ENCODE measurements around the gene ZFAND3.

Gene ZFAND3

DNA sequence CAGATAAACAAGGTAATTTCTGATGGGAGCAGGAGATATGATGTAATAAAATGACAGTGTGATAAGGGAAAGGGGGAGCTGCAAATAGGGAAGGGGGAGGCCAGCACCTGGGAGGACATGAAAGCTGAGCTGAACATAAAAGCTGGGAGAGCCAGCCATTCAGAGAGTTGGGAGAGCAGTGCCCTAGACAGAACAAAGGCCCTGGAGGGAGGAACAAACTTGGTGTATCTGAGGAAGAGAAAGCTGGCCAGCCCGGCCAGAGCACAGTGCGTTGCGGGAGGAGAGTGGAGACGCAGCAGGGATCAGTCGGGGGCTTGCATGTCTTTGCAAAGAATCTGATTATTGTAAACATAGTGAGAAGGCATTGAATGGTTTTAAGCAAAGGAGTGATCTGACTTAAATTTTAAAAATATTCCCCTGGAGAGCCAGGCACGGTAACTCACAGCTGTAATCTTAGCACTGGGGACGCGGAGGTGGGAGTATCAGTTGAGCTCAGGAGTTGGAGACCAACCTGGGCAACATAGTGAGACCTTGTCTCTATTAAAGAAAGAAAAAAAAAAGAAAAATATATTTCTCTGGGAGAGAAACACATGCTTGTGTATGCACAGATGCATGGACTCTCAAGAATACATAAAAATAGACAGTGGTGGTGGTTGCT, 318.2 kb downstream of the ZFAND3 start:
- Histone ChIP-seq H3K27me3 (ENCODE audit: control insufficient read depth, insufficient read depth, low read length) (no peaks in the 10 kb centered on the region), H3K27ac (ENCODE audit: low read length) (no peak overlapping the region), H3K36me3 (ENCODE audit: control insufficient read depth, insufficient read depth, low read length) (no peaks in the 10 kb centered on the region), H3K4me3 (ENCODE audit: low read length) (no peak overlapping the region), H3K4me1 (ENCODE audit: control insufficient read depth, insufficient read depth, low read length) (peaks cover 5% of the 10 kb centered on the region), H3K9me3 (ENCODE audit: control insufficient read depth, insufficient read depth, low read length) (no peaks in the 10 kb centered on the region)
- WGBS (ENCODE audit: insufficient coverage, insufficient read length) = no CpG with 5 or more reads among the region's 8 CpGs
- peak; percentile 9 for DNase-seq (ENCODE audit: low read depth, low spot score)

- Histone ChIP-seq H3K4me1 (ENCODE audit: control insufficient read depth, insufficient read depth, low read length) (peaks cover 5% of the 10 kb centered on the region), H3K27ac (ENCODE audit: low read length) (no peak overlapping the region), H3K4me3 (ENCODE audit: low read length) (no peak overlapping the region), H3K36me3 (ENCODE audit: control insufficient read depth, insufficient read depth, low read length) (no peaks in the 10 kb centered on the region), H3K27me3 (ENCODE audit: control insufficient read depth, insufficient read depth, low read length) (no peaks in the 10 kb centered on the region), H3K9me3 (ENCODE audit: control insufficient read depth, insufficient read depth, low read length) (no peaks in the 10 kb centered on the region)
- peak; percentile 66 for DNase-seq (ENCODE audit: low read depth, low spot score)
- no CpG with 5 or more reads among the region's 5 CpGs for WGBS (ENCODE audit: insufficient coverage, insufficient read length)
Measured at GRCh38 chr6:38138374-38138773, 318.8 kb downstream of the ZFAND3 start.

DNA sequence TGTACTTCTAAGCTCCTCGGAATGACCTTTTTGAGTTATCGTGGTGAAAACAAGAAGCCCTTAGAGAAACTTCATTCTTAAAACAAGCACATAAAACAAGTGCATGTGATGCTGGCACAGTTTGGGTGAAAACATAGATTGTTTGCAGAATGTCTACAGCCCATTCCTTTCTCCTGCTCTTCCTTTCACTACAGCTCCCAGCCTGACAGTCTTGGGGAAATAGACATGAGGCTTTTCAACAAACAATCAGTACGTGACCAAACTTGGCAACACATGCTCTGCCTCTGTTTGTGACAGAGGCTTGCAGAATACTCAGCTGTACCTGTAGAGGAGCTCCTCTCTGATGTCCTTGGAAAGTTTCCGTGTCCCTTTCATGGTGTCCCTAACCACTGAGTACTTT, 321.6 kb downstream of the ZFAND3 start:
- no CpG with 5 or more reads among the region's 4 CpGs for WGBS (ENCODE audit: insufficient coverage, insufficient read length)
- Histone ChIP-seq H3K36me3 (ENCODE audit: control insufficient read depth, insufficient read depth, low read length) (no peaks in the 10 kb centered on the region), H3K27me3 (ENCODE audit: control insufficient read depth, insufficient read depth, low read length) (no peaks in the 10 kb centered on the region), H3K27ac (ENCODE audit: low read length) (no peak overlapping the region), H3K4me1 (ENCODE audit: control insufficient read depth, insufficient read depth, low read length) (peaks cover 12% of the 10 kb centered on the region), H3K4me3 (ENCODE audit: low read length) (no peak overlapping the region), H3K9me3 (ENCODE audit: control insufficient read depth, insufficient read depth, low read length) (no peaks in the 10 kb centered on the region)
- no peak for DNase-seq (ENCODE audit: low read depth, low spot score)

DNA sequence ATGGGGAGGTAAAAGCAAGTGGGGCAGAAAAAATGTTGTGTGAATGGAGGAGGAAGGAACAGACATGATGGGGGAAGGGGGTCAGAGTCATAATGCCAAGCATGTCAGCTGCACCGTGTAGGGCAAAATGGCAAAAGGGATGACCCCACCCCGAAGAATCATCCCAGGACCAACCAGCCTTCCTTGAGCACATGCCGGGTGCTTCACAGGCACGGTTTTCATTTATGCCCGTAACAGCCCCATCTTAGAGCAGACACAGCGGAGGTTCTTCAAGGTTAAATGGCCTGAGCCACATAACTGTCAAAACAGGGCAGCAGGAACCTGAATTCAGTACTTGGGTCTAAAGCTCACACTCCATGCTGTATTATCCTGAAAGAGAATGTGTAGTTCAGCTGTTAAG, 322.2 kb downstream of the ZFAND3 start:
- no peak overlapping the region for H3K4me3 ChIP-seq (ENCODE audit: low read length)
- no CpG with 5 or more reads among the region's 6 CpGs for WGBS (ENCODE audit: insufficient coverage, insufficient read length)
- no peak overlapping the region for H3K27ac ChIP-seq (ENCODE audit: low read length)
- peaks cover 10% of the 10 kb centered on the region for H3K4me1 ChIP-seq (ENCODE audit: control insufficient read depth, insufficient read depth, low read length)
- H3K9me3 ChIP-seq (ENCODE audit: control insufficient read depth, insufficient read depth, low read length) = no peaks in the 10 kb centered on the region
- no peak for DNase-seq (ENCODE audit: low read depth, low spot score)
- no peaks in the 10 kb centered on the region for H3K36me3 ChIP-seq (ENCODE audit: control insufficient read depth, insufficient read depth, low read length)
- H3K27me3 ChIP-seq (ENCODE audit: control insufficient read depth, insufficient read depth, low read length) = no peaks in the 10 kb centered on the region

- Histone ChIP-seq H3K27ac (ENCODE audit: low read length) (no peak overlapping the region), H3K27me3 (ENCODE audit: control insufficient read depth, insufficient read depth, low read length) (no peaks in the 10 kb centered on the region), H3K9me3 (ENCODE audit: control insufficient read depth, insufficient read depth, low read length) (no peaks in the 10 kb centered on the region), H3K4me1 (ENCODE audit: control insufficient read depth, insufficient read depth, low read length) (peaks cover 7% of the 10 kb centered on the region), H3K4me3 (ENCODE audit: low read length) (no peak overlapping the region), H3K36me3 (ENCODE audit: control insufficient read depth, insufficient read depth, low read length) (no peaks in the 10 kb centered on the region)
- no CpG with 5 or more reads among the region's 7 CpGs for WGBS (ENCODE audit: insufficient coverage, insufficient read length)
- DNase-seq (ENCODE audit: low read depth, low spot score) = no peak
Measured at GRCh38 chr6:38142178-38142902, 322.8 kb downstream of the ZFAND3 start.

DNA sequence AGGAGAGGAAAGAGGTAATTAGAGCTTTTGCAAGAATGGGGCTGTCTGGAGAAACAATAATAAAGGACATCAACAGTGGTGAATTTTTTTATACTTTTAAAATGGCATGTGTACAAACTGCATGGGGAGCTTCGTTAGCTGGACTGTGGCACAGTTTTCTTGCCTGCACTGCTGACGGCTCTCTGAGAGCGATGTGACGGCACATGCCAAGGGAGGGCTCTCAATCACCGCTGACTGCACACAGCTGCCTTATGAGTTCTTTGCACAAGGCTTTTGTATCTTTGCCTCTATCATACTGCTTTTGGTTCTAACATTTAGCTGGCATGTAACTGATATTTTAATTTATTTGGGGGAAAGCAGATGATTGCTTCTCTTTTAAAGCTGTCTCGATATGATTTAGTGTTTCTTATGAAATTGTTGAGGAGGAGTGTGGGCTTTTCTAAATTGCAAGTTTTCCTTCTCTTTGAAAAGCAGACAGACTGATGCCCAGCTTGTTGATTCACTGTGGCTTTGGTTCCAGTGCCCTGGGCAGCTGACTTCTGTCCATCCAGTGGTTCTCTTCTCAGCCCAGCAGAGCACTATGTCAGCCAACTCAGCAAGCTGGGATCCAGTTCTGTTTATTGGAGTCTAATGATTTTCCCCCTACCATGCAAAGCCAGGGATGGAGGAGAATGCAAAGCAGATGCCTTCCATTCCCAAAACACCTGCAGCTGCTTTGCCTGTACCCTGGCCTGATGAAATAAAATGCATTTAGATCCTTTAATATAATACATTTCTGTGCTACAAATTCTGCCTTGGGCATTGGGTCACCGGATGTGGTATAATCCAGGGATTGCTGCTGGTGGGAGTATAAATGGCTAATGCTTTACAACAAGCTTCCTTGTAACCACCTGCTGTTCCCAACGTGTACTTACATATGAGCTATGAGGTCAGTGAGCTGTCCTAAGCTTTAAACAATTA, 323.9 kb downstream of the ZFAND3 start:
- Histone ChIP-seq H3K4me3 (ENCODE audit: low read length) (no peak overlapping the region), H3K4me1 (ENCODE audit: control insufficient read depth, insufficient read depth, low read length) (peaks cover 7% of the 10 kb centered on the region), H3K36me3 (ENCODE audit: control insufficient read depth, insufficient read depth, low read length) (no peaks in the 10 kb centered on the region), H3K27ac (ENCODE audit: low read length) (no peak overlapping the region), H3K27me3 (ENCODE audit: control insufficient read depth, insufficient read depth, low read length) (no peaks in the 10 kb centered on the region), H3K9me3 (ENCODE audit: control insufficient read depth, insufficient read depth, low read length) (no peaks in the 10 kb centered on the region)
- DNase-seq (ENCODE audit: low read depth, low spot score) = no peak
- no CpG with 5 or more reads among the region's 8 CpGs for WGBS (ENCODE audit: insufficient coverage, insufficient read length)

- Histone ChIP-seq H3K9me3 (ENCODE audit: control insufficient read depth, insufficient read depth, low read length) (no peaks in the 10 kb centered on the region), H3K4me3 (ENCODE audit: low read length) (no peak overlapping the region), H3K27ac (ENCODE audit: low read length) (no peak overlapping the region), H3K36me3 (ENCODE audit: control insufficient read depth, insufficient read depth, low read length) (no peaks in the 10 kb centered on the region), H3K4me1 (ENCODE audit: control insufficient read depth, insufficient read depth, low read length) (peaks cover 9% of the 10 kb centered on the region), H3K27me3 (ENCODE audit: control insufficient read depth, insufficient read depth, low read length) (no peaks in the 10 kb centered on the region)
- DNase-seq (ENCODE audit: low read depth, low spot score) = no peak
- no CpG with 5 or more reads among the region's 5 CpGs for WGBS (ENCODE audit: insufficient coverage, insufficient read length)
Measured at GRCh38 chr6:38144365-38144945, 324.9 kb downstream of the ZFAND3 start.

GRCh38 chr6:38146021-38146733, 326.6 kb downstream of the ZFAND3 start:
- DNase-seq (ENCODE audit: low read depth, low spot score) = no peak
- WGBS (ENCODE audit: insufficient coverage, insufficient read length) = no CpG with 5 or more reads among the region's 8 CpGs
- Histone ChIP-seq H3K4me3 (ENCODE audit: low read length) (no peak overlapping the region), H3K9me3 (ENCODE audit: control insufficient read depth, insufficient read depth, low read length) (no peaks in the 10 kb centered on the region), H3K36me3 (ENCODE audit: control insufficient read depth, insufficient read depth, low read length) (no peaks in the 10 kb centered on the region), H3K27ac (ENCODE audit: low read length) (no peak overlapping the region), H3K4me1 (ENCODE audit: control insufficient read depth, insufficient read depth, low read length) (peaks cover 9% of the 10 kb centered on the region), H3K27me3 (ENCODE audit: control insufficient read depth, insufficient read depth, low read length) (no peaks in the 10 kb centered on the region)

- H3K36me3 ChIP-seq (ENCODE audit: control insufficient read depth, insufficient read depth, low read length) = no peaks in the 10 kb centered on the region
- H3K4me3 ChIP-seq (ENCODE audit: low read length) = no peak overlapping the region
- no peaks in the 10 kb centered on the region for H3K9me3 ChIP-seq (ENCODE audit: control insufficient read depth, insufficient read depth, low read length)
- 100% methylated on average over 1 of the region's 1 CpG for WGBS (ENCODE audit: insufficient coverage, insufficient read length)
- no peak for DNase-seq (ENCODE audit: low read depth, low spot score)
- H3K27ac ChIP-seq (ENCODE audit: low read length) = no peak overlapping the region
- peaks cover 9% of the 10 kb centered on the region for H3K4me1 ChIP-seq (ENCODE audit: control insufficient read depth, insufficient read depth, low read length)
- H3K27me3 ChIP-seq (ENCODE audit: control insufficient read depth, insufficient read depth, low read length) = no peaks in the 10 kb centered on the region
Measured at GRCh38 chr6:38146734-38147027, 327.2 kb downstream of the ZFAND3 start.

DNA sequence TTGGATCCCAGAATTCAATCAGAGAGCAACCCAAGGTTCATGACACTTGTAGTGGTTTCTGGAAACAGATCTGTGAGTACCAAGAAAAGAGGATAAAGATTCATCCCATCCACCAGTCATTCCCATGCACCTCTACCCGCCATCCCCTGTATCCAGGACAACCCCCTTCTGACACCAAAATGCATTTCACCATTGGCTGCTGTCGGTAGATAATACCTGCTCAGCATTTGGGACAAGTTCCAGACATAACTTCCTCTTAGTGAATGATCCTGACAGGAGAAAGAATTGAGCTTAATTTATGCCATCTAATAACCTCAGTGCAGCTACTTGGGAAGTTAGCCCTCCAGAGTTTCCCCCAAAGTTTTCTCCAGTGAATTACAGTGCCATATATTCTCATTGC, 329.1 kb downstream of the ZFAND3 start:
- WGBS (ENCODE audit: insufficient coverage, insufficient read length) = no CpG with 5 or more reads among the region's 2 CpGs
- DNase-seq (ENCODE audit: low read depth, low spot score) = no peak
- H3K27me3 ChIP-seq (ENCODE audit: control insufficient read depth, insufficient read depth, low read length) = no peaks in the 10 kb centered on the region
- H3K9me3 ChIP-seq (ENCODE audit: control insufficient read depth, insufficient read depth, low read length) = no peaks in the 10 kb centered on the region
- no peak overlapping the region for H3K4me3 ChIP-seq (ENCODE audit: low read length)
- no peak overlapping the region for H3K27ac ChIP-seq (ENCODE audit: low read length)
- 0 out of 2 replicates have a peak, but pooled peaks cover 2% of the 10 kb centered on the region for H3K36me3 ChIP-seq (ENCODE audit: control insufficient read depth, insufficient read depth, low read length)
- H3K4me1 ChIP-seq (ENCODE audit: control insufficient read depth, insufficient read depth, low read length) = peaks cover 9% of the 10 kb centered on the region

All from iPS DF 6.9 (cell line).